OCI-LY1 (cell line): ENCODE results near the gene CPNE1.

Experiments used
- H2AFZ ChIP-seq: fragments of 200-600 bp; sonication (generic), shearing (Covaris generic); 2 replicates; pipeline ENCODE4 v1.6.0; 2014; ENCODE audit warnings: antibody characterized with exemption, mild to moderate bottlenecking, low read length
- H3F3A ChIP-seq: fragments of 200-600 bp; sonication (generic), shearing (Covaris generic); 2 replicates; pipeline ENCODE4 v1.6.0; 2014; ENCODE audit warnings: mild to moderate bottlenecking, antibody characterized with exemption, low read length, moderate library complexity; ENCODE audit not compliant: insufficient read depth
- H3K27ac ChIP-seq: fragments of 200-600 bp; sonication (generic); 2 replicates; pipeline ENCODE4 v1.5.1; 2014; ENCODE audit warnings: low read length, mixed run types, mild to moderate bottlenecking, low read depth; ENCODE audit not compliant: poor library complexity, severe bottlenecking
- H3K27me3 ChIP-seq: fragments of 200-600 bp; sonication (generic); 2 replicates; pipeline ENCODE4 v1.6.0; 2014; ENCODE audit warnings: antibody characterized with exemption, mild to moderate bottlenecking, low read length, moderate library complexity; ENCODE audit not compliant: insufficient read depth
- H3K36me3 ChIP-seq: fragments of 200-600 bp; sonication (generic); 2 replicates; pipeline ENCODE4 v1.6.1; 2014; ENCODE audit warnings: mild to moderate bottlenecking, antibody characterized with exemption, low read length, moderate library complexity, mixed read lengths; ENCODE audit not compliant: insufficient read depth
- H3K4me1 ChIP-seq: fragments of 200-600 bp; sonication (generic); 2 replicates; pipeline ENCODE4 v1.5.1; 2014; ENCODE audit warnings: mild to moderate bottlenecking, low read length, moderate library complexity; ENCODE audit not compliant: insufficient read depth, severe bottlenecking
- H3K4me2 ChIP-seq: fragments of 200-600 bp; sonication (generic), shearing (Covaris generic); 2 replicates; pipeline ENCODE4 v1.6.1; 2014; ENCODE audit warnings: low read length
- H3K4me3 ChIP-seq: fragments of 200-600 bp; sonication (generic); 2 replicates; pipeline ENCODE4 v1.5.1; 2014; ENCODE audit warnings: low read length, low read depth, mild to moderate bottlenecking, mixed read lengths; ENCODE audit not compliant: poor library complexity, severe bottlenecking
- H3K79me2 ChIP-seq: fragments of 200-600 bp; shearing (Covaris generic); 2 replicates; pipeline ENCODE4 v1.6.1; 2016; ENCODE audit warnings: mixed run types, low read length, mixed read lengths; ENCODE audit not compliant: insufficient read depth
- H3K9ac ChIP-seq: fragments of 200-600 bp; sonication (generic), shearing (Covaris generic); 2 replicates; pipeline ENCODE4 v1.6.1; 2014; ENCODE audit warnings: mild to moderate bottlenecking, low read length, mixed read lengths
- H3K9me2 ChIP-seq: fragments of 200-600 bp; sonication (generic), shearing (Covaris generic); 2 replicates; pipeline ENCODE4 v1.6.1; 2014; ENCODE audit warnings: low read depth, mild to moderate bottlenecking, low read length, mixed read lengths
- H3K9me3 ChIP-seq: fragments of 200-600 bp; shearing (Covaris generic); 2 replicates; pipeline ENCODE4 v1.6.1; 2014; ENCODE audit warnings: low read length, mixed read lengths
- H4K20me1 ChIP-seq: fragments of 200-600 bp; sonication (generic), shearing (Covaris generic); 2 replicates; pipeline ENCODE4 v1.6.0; 2016; ENCODE audit warnings: mild to moderate bottlenecking, low read length; ENCODE audit not compliant: insufficient read depth
- CTCF ChIP-seq: fragments of 200-600 bp; sonication (generic), shearing (Covaris generic); IDR thresholded peaks from 2 replicates; pipeline ENCODE4 v1.5.1; 2017; ENCODE audit warnings: mild to moderate bottlenecking, antibody characterized with exemption, low read length, moderate library complexity, mixed read lengths
- EZH2 ChIP-seq: fragments of 200-600 bp; sonication (generic), shearing (Covaris generic); IDR thresholded peaks from 2 replicates; pipeline ENCODE4 v1.8.0; 2017; ENCODE audit warnings: borderline replicate concordance, mixed run types, mild to moderate bottlenecking, antibody characterized with exemption, low read length, moderate library complexity, mixed read lengths

CPNE1 gene

GRCh38 chr20:35665949-35666288 is 1.2 kb upstream of the CPNE1 start:
- Histone ChIP-seq H3K36me3 (peaks cover 53% of the 10 kb centered on the region), H3K27me3 (no peaks in the 10 kb centered on the region), H4K20me1 (no peaks in the 10 kb centered on the region; the same call in none of the 2 replicates), H3K9me3 (peaks cover 6% of the 10 kb centered on the region; the same call in 1 of the 2 replicates), H3K79me2 (peaks cover 36% of the 10 kb centered on the region), H3K27ac (no peak overlapping the region), H3K9ac (no peak overlapping the region), H3K4me1 (peaks cover 31% of the 10 kb centered on the region), H3K9me2 (no peaks in the 10 kb centered on the region), H3K4me3 (no peak overlapping the region), H2AFZ (no peak overlapping the region), H3K4me2 (no peak overlapping the region), H3F3A (no peaks in the 10 kb centered on the region)
- TF ChIP-seq CTCF (no peak), EZH2 (no peak)

- Histone ChIP-seq H2AFZ (no peak overlapping the region), H3K4me2 (peak overlapping the region; percentile 83), H3K9me2 (no peaks in the 10 kb centered on the region), H3K36me3 (peaks cover 50% of the 10 kb centered on the region), H3K9me3 (peaks cover 21% of the 10 kb centered on the region; the same call in 1 of the 2 replicates), H3K4me1 (peaks cover 33% of the 10 kb centered on the region), H4K20me1 (no peaks in the 10 kb centered on the region; the same call in none of the 2 replicates), H3F3A (no peaks in the 10 kb centered on the region), H3K9ac (peak overlapping the region; percentile 89), H3K79me2 (peaks cover 57% of the 10 kb centered on the region), H3K27ac (peak overlapping the region; percentile 79), H3K27me3 (no peaks in the 10 kb centered on the region), H3K4me3 (peak overlapping the region; percentile 77)
- TF ChIP-seq CTCF (no peak; the same call in 1 of the 2 replicates), EZH2 (no peak)
Observed at GRCh38 chr20:35663516-35664465, 909 bp downstream of the CPNE1 start.

- Histone ChIP-seq H2AFZ (no peak overlapping the region), H3K9ac (peak overlapping the region; percentile 89; the same call in 1 of the 2 replicates), H3K4me1 (peaks cover 33% of the 10 kb centered on the region), H3K9me2 (no peaks in the 10 kb centered on the region), H3K27ac (no peak overlapping the region), H3K9me3 (peaks cover 21% of the 10 kb centered on the region; the same call in 1 of the 2 replicates), H3K4me2 (peak overlapping the region; percentile 83), H3K4me3 (peak overlapping the region; percentile 77), H4K20me1 (no peaks in the 10 kb centered on the region; the same call in none of the 2 replicates), H3K79me2 (peaks cover 70% of the 10 kb centered on the region), H3K27me3 (no peaks in the 10 kb centered on the region), H3F3A (no peaks in the 10 kb centered on the region), H3K36me3 (peaks cover 51% of the 10 kb centered on the region)
- TF ChIP-seq EZH2: no peak
- no peak for TF ChIP-seq CTCF
Observed at GRCh38 chr20:35662551-35662950, 2.1 kb downstream of the CPNE1 start.
